Left colon (tissue), 2 donors: ENCODE results near the gene DAPK1. TPM values are rescaled to one million over a fixed set of nuclear protein-coding genes. Genes with fewer than 3 reads are reported as not detected.

Source experiments
- ATAC-seq: fragments of 200-7000 bp; cut with Tn5 transposase; one replicate; pipeline ENCODE4 v1.9.1; 2020; ENCODE audit warnings: mild to moderate bottlenecking, moderate library complexity
- DNase-seq, 2 donors: peaks; one replicate each; pipeline ENCODE4 v3.0.0-alpha.2; 2020
- intact Hi-C, 2 donors: fragments of 100-400 bp; cut with DNase I in 1 of 2; cut with micrococcal nuclease in 1 of 2; formaldehyde crosslinking; loops; one replicate each; pipeline versions ENCODE4 v1.11.2 to v1.14.0; 2022; cut with DNase I, micrococcal nuclease
- total RNA-seq, 2 donors: library from RNA; stranded (reverse); fragmentation: NEBNext Ultra II Directional; extraction: Animal tissue kit (Norgen Biotek cat#: 25700); gene quantifications; one replicate each; pipeline ENCODE4 v1.2.1, GENCODE V29; 2021
- donor health status: DM: no; HTN: no; CAD: no.
- donor health status: DM: yes; HTN: yes; CAD: no.

The DAPK1 gene
- total RNA-seq, 2 donors from 2014 or later: 10.4 to 22.8 TPM

GRCh38 chr9:87678650-87679355 is 181.1 kb downstream of the DAPK1 start:
- peak in 1 of 2 donors; percentile 54 for DNase-seq
- intact Hi-C loops: loop anchor here in 1 of 2 donors (5.0 kb wide), 1 partner anchor 363 kb away; no protein-coding TSS in a partner anchor
- ATAC-seq: peak; percentile 61

DNA sequence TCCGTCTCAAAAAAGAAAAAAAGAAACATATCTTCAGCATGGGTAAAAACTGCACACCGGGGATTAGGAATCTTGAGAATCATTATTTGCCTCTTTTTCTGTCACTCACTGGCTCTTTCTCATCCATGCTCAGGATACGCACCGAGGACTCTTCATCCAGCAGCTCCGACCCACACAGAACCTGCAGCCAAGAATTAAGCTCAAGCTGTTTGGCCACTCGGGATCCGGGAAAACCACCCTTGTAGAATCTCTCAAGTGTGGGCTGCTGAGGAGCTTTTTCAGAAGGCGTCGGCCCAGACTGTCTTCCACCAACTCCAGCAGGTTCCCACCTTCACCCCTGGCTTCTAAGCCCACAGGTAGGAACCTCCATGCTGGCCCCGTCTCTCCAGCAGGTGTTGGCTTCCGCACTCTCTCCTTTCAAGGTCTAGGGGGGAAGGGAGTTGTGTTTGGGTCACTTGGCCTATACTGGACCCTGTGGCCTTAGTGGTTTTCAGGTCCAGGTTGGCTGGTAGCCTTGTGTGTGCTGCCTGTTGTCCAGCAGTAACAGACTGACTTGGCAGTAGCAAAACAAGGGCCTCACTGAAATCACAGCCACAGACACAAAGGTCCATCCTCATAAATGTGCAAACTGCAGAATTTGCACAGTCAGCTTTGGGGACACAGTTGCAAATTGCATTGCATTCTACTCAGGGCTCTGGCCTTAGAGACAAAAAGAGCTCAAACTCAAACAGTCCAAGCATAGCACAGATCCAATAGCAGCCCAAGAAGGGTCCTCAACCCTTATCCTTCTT is 183.8 kb downstream of the DAPK1 start:
- ATAC-seq (no peak), DNase-seq (no peak)
- intact Hi-C loops: loop anchor here in 1 of 2 donors (10.0 kb wide), 1 partner anchor 133 kb away; no protein-coding TSS in a partner anchor

- no peak for DNase-seq
- intact Hi-C loops: loop anchor here in 1 of 2 donors (10.0 kb wide), 1 partner anchor 133 kb away; no protein-coding TSS in a partner anchor
- no peak for ATAC-seq
Observed at GRCh38 chr9:87682085-87682484, 184.4 kb downstream of the DAPK1 start.

- ATAC-seq (no peak), DNase-seq (no peak)
- intact Hi-C loops: loop anchor here in 1 of 2 donors (10.0 kb wide), 1 partner anchor 132 kb away; no protein-coding TSS in a partner anchor
Observed at GRCh38 chr9:87682618-87683017, 185.0 kb downstream of the DAPK1 start.

GRCh38 chr9:87683751-87684626 is 186.3 kb downstream of the DAPK1 start:
- no peak for ATAC-seq
- intact Hi-C loops: loop anchor here in 1 of 2 donors (10.0 kb wide), 1 partner anchor 131 kb away; no protein-coding TSS in a partner anchor
- no peak for DNase-seq

DNA sequence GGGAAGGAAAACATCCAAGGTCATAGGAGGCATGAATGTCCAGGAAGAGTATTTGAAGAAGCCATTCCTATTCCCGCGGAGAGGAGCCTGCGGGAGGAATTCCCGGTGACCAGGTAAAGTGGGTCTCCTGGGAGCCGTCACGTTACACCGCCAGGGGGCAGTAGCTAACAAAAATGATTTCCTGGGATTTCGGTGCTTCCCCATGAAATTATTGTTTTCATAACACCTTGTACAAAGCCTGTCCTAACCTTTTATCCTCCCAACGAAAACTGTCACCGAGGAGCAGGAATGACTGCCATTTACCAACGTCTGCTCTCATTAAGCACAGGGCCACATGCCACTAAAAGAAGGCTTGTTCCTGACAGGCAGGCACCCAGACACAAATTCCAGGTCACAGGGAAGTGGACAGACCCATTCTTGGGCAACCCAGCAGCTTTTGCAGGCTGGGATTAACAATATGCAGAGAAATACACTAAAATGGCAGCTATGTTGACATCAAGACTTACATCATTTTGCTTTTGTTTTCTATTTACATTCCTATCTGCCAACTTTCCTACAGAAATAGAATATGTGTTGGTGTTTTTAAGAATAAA is 187.1 kb downstream of the DAPK1 start:
- DNase-seq: peak in 1 of 2 donors; percentile 77
- intact Hi-C loops: loop anchor here in 1 of 2 donors (10.0 kb wide), 1 partner anchor 130 kb away; no protein-coding TSS in a partner anchor
- peak; percentile 81 for ATAC-seq

DNA sequence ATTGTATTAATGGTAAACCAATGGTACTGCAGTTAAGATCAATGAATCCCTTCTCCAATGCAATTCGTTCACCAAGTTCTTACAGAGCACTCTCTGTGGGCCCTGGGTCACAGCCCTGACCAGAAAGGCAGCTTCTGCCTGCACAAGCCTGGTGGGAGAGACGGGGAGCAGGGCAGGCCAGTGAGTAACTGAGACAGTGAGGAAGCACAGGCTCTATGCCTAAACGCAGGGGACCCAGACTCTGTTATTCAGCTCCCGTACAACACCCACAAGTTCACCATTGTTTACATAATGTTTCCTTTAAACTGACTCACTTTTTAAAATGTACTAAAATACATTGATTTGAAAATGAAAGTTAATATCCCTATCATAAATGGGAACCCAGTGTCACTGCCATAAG is 187.8 kb downstream of the DAPK1 start:
- intact Hi-C loops: loop anchor here in 1 of 2 donors (10.0 kb wide), 1 partner anchor 129 kb away; no protein-coding TSS in a partner anchor

GRCh38 chr9:87685871-87686519 is 188.3 kb downstream of the DAPK1 start:
- peak; percentile 17 for ATAC-seq
- intact Hi-C loops: loop anchor here in 1 of 2 donors (10.0 kb wide), 1 partner anchor 129 kb away; no protein-coding TSS in a partner anchor
- no peak for DNase-seq

More for the DNA sequence above, 187.8 kb downstream of the DAPK1 start:
- DNase-seq (no peak), ATAC-seq (no peak)

DNA sequence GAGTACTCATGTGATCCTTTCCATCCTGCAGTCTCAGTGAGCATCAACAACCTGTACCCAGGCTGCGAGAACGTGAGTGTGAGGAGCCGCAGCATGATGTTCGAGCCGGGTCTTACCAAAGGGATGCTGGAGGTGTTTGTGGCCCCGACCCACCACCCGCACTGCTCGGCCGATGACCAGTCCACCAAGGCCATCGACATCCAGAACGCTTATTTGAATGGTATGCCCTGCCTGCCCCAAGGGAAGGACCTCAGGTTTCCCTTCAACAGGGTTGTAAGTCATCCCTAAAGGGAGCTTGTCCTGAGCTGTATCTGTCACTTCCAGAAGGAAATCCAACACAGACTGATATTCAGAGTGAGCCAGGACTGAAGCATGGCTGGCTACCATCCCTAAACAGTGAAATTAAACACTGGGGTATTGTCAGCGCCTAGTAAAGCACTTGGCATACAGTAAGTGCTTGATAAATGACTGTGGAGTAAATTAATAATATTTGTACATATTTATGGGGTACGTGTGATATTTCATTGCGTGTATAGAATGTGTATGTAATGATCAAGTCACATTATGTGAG is 188.9 kb downstream of the DAPK1 start:
- no peak for ATAC-seq
- no peak for DNase-seq
- intact Hi-C loops: loop anchor here in 1 of 2 donors (10.0 kb wide), 1 partner anchor 128 kb away; no protein-coding TSS in a partner anchor

DNA sequence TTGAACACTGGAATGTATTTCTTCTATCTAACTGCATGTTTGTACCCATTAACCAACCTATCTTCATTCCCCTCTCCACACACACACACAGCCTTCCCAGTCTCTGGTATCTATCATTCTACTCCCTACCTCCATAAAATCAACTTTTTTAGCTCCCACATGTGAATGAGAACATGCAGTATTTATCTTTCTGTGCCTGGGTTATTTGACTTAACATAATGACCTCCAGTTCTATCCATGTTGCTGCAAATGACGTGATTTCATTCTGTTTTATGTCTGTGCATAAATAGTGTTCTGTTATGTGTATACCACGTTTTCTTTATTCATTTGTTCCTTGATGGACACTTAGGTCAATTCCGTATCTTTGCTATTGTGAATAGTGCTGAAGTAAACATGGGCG is 189.5 kb downstream of the DAPK1 start:
- intact Hi-C loops: loop anchor here in 1 of 2 donors (10.0 kb wide), 1 partner anchor 128 kb away; no protein-coding TSS in a partner anchor
- ATAC-seq (no peak), DNase-seq (no peak)

DNA sequence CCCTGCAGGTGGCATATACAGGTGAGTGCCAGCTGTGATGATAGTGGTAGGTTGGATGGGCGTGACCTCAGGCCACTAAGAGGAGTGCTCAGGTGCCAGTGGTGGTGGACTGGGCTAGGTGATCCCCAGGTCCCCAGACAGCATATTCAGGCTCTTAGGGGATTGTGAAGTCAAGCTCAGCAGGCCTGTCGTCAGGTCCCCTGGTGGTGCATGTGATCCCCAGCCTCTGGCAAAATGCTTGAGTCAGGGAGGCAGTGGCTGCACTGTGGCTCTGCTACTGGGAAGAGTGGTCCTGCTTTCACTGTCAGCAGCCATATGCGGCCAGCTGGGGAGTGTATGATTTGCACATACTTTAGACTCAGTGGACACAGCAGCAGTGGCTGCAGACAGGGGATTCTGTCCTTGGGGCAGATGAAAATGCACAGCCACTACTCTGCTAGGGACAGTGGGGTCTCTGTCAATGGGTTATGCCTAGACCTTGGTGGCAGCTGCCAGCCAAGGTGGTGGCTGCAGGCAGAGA is 196.6 kb downstream of the DAPK1 start:
- DNase-seq (no peak), ATAC-seq (no peak)
- intact Hi-C loops: no loop called here

- ATAC-seq (no peak), DNase-seq (no peak)
- intact Hi-C loops: no loop called here
Observed at GRCh38 chr9:87695523-87695922, 197.9 kb downstream of the DAPK1 start.

GRCh38 chr9:87696641-87697040 is 199.0 kb downstream of the DAPK1 start:
- ATAC-seq (no peak), DNase-seq (no peak)
- intact Hi-C loops: no loop called here

- ATAC-seq: no peak
- intact Hi-C loops: no loop called here
Observed at GRCh38 chr9:87698069-87698809, 200.6 kb downstream of the DAPK1 start.

GRCh38 chr9:87699835-87700234 is 202.2 kb downstream of the DAPK1 start:
- no peak for DNase-seq
- ATAC-seq: no peak
- intact Hi-C loops: no loop called here

More at GRCh38 chr9:87698069-87698809, 200.6 kb downstream of the DAPK1 start:
- DNase-seq: no peak

GRCh38 chr9:87701491-87701890 is 203.8 kb downstream of the DAPK1 start:
- no peak for DNase-seq
- intact Hi-C loops: no loop called here
- ATAC-seq: no peak
